Prostate gland (tissue), 2 donors: ENCODE data around the gene HAPSTR1. TPM values are rescaled to one million over a fixed set of nuclear protein-coding genes. Genes with fewer than 3 reads are reported as not detected.

Source experiments
- DNase-seq: peaks from one replicate; pipeline ENCODE4 v3.0.0-alpha.2; 2019; ENCODE audit warnings: low spot score
- H3K27ac ChIP-seq, 2 donors: fragments of 200-600 bp; sonication (generic); 2 replicates each; pipeline ENCODE4 v1.5.1; 2017 to 2019
- H3K27me3 ChIP-seq: fragments of 200-600 bp; sonication (generic); replicated peaks from 2 replicates; pipeline ENCODE4 v1.5.1; 2019; ENCODE audit not compliant: insufficient read depth
- H3K36me3 ChIP-seq, 2 donors: fragments of 200-600 bp; sonication (generic); 1 replicate in 1 of 2; 2 replicates in 1 of 2; pipeline versions ENCODE4 v1.5.1 to v1.8.1; 2017 to 2019
- H3K4me1 ChIP-seq: fragments of 200-600 bp; sonication (generic); replicated peaks from 2 replicates; pipeline ENCODE4 v1.5.1; 2019
- H3K4me3 ChIP-seq, 2 donors: fragments of 200-600 bp; sonication (generic); 2 replicates each; pipeline ENCODE4 v1.5.1; 2017 to 2019
- H3K9me3 ChIP-seq: fragments of 200-600 bp; sonication (generic); 2 replicates; pipeline ENCODE4 v1.5.1; 2017
- POLR2A ChIP-seq: fragments of 450-650 bp; IDR thresholded peaks from one replicate; pipeline ENCODE4 v1.6.1; 2016; ENCODE audit warnings: antibody characterized with exemption, mild to moderate bottlenecking
- POLR2AphosphoS5 ChIP-seq: sonication (generic); formaldehyde crosslinking; IDR thresholded peaks from one replicate; pipeline ENCODE4 v1.6.1; 2017; ENCODE audit warnings: antibody characterized with exemption
- WGBS: methylation state at CpG from one replicate; pipeline ENCODE4 v1.1.5; 2018; 5-methylcytosine and 5-hydroxymethylcytosine counted together
- intact Hi-C: fragments of 100-400 bp; cut with DNase I; formaldehyde crosslinking; loops from one replicate; pipeline ENCODE4 v1.14.2; 2022
- total RNA-seq, 2 donors: library from RNA; depleted of rRNA; stranded (reverse); fragments of >200 nt; gene quantifications; one replicate each; pipeline ENCODE4 v1.1.0, GENCODE V29; 2016
- TF ChIP-seq, protein P1 (sequence below), 4 experiments: fragments of 200-600 bp in 2 of 4; fragments of 450-650 bp in 2 of 4; sonication (generic) in 2 of 4; IDR thresholded peaks; 1 replicate in 3 of 4; 2 replicates in 1 of 4; pipeline ENCODE4 v1.5.1; 2016 to 2019; ENCODE audit warnings: antibody characterized with exemption in 4 of 4, mild to moderate bottlenecking in 2 of 4, moderate library complexity in 2 of 4

The HAPSTR1 gene
- total RNA-seq, 2 donors from 2014 or later, result 45.5 to 68.6 TPM

DNA sequence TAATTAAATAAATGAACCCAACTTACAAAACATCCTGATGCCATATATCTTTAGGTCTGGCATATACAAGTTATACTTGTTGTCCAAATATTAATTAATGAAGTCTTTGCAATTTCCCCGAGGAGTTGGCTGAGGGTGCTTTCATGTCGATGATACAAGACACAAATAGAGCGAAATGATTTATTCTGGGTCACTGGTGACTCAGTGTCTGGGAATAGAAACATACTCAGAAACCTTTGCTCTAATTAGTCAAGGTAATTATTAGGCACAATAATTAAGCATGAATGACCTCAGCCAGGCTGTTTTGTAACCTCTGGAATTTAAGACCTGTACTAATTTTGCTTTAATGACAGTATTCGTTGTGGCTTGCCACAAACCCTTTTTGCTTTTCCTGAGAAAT, 37.0 kb upstream of the HAPSTR1 start:
- no peaks in the 10 kb centered on the region for H3K27me3 ChIP-seq

DNA sequence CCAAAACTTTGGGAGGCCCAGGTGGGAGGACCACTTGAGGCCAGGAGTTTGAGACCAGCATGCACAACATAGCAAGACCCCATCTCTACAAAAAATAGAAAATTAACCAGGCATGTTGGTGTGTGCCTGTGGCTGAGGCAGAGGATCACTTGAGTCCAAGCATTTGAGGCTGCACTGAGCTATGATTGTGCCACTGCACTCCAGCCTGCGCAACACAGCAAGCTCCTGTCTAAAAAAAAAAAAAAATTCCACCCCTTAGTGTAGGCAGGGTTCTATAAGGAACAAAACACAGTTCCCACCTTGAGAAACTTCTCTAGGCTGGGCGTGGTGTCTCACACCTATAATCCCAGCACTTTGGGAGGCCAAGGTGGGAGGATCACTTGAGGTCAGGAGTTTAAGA, 36.3 kb upstream of the HAPSTR1 start:
- TF ChIP-seq, protein P1, sequence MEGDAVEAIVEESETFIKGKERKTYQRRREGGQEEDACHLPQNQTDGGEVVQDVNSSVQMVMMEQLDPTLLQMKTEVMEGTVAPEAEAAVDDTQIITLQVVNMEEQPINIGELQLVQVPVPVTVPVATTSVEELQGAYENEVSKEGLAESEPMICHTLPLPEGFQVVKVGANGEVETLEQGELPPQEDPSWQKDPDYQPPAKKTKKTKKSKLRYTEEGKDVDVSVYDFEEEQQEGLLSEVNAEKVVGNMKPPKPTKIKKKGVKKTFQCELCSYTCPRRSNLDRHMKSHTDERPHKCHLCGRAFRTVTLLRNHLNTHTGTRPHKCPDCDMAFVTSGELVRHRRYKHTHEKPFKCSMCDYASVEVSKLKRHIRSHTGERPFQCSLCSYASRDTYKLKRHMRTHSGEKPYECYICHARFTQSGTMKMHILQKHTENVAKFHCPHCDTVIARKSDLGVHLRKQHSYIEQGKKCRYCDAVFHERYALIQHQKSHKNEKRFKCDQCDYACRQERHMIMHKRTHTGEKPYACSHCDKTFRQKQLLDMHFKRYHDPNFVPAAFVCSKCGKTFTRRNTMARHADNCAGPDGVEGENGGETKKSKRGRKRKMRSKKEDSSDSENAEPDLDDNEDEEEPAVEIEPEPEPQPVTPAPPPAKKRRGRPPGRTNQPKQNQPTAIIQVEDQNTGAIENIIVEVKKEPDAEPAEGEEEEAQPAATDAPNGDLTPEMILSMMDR (IDR thresholded peaks at IDR 0.05), result no peak
- TF ChIP-seq POLR2AphosphoS5 (no peak), POLR2A (no peak)
- no peak overlapping the region for H3K4me3 ChIP-seq
- intact Hi-C loops, result no loop called here

More for the DNA sequence above, 37.0 kb upstream of the HAPSTR1 start:
- Histone ChIP-seq H3K4me1 (no peaks in the 10 kb centered on the region), H3K36me3 (no peaks in the 10 kb centered on the region), H3K4me3 (no peak overlapping the region), H3K27ac (no peak overlapping the region), H3K9me3 (no peaks in the 10 kb centered on the region)
- DNase-seq, result no peak
- TF ChIP-seq, protein P1 (IDR thresholded peaks at IDR 0.05), result no peak
- TF ChIP-seq POLR2A (no peak), POLR2AphosphoS5 (no peak)
- intact Hi-C loops, result no loop called here
- WGBS, result 71% methylated on average over 4 of the region's 4 CpGs

DNA sequence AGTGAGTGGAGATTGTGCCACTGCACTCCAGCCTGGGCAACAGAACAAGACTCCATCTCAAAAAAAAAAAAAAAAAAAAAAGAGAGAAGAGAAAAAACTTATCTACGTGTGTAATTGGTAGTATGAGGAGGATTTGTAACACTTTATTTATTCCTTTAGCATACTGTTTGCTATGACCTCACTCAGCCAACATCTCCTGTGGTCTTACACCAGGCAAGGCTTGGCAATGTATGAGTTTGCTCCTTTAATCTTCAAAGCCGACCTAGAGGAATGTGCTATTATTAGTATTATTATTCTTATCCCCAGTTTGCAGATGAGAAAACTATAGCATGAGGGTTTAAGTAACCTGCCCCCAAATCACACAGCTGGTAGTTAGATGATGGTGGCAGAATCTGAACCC, 35.8 kb upstream of the HAPSTR1 start:
- no peaks in the 10 kb centered on the region for H3K4me1 ChIP-seq
- 66% methylated on average over 2 of the region's 2 CpGs for WGBS
- no peak for DNase-seq
- H3K9me3 ChIP-seq, result no peaks in the 10 kb centered on the region
- H3K36me3 ChIP-seq, result no peaks in the 10 kb centered on the region
- no peak overlapping the region for H3K4me3 ChIP-seq
- TF ChIP-seq POLR2A, result no peak
- TF ChIP-seq POLR2AphosphoS5, result no peak
- TF ChIP-seq, protein P1 (IDR thresholded peaks at IDR 0.05), result no peak
- H3K27me3 ChIP-seq, result no peaks in the 10 kb centered on the region
- no peak overlapping the region for H3K27ac ChIP-seq
- intact Hi-C loops, result no loop called here

More for the DNA sequence above, 36.3 kb upstream of the HAPSTR1 start:
- no peak for DNase-seq
- 90% methylated on average over 2 of the region's 2 CpGs for WGBS
- Histone ChIP-seq H3K4me1 (no peaks in the 10 kb centered on the region), H3K27me3 (no peaks in the 10 kb centered on the region), H3K36me3 (no peaks in the 10 kb centered on the region), H3K9me3 (no peaks in the 10 kb centered on the region), H3K27ac (no peak overlapping the region)

DNA sequence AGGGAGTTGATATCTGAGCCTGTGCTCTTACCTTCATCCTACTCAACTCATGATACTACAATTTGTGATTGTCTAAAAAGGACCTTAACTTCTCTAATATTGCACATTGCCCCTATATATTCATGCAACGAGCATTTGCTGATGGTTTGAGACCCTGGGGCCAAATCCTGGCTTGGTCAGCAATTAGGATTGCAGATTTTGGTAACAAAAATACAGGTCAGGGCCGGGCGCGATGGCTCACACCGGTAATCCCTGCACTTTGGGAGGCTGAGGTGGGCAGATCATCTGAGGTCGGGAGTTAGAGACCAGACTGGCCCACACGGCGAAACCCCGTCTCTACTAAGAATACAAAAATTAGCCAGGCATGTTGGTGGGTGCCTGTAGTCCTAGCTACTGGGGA, 35.4 kb upstream of the HAPSTR1 start:
- Histone ChIP-seq H3K36me3 (no peaks in the 10 kb centered on the region), H3K4me1 (no peaks in the 10 kb centered on the region), H3K27me3 (no peaks in the 10 kb centered on the region), H3K27ac (no peak overlapping the region), H3K9me3 (no peaks in the 10 kb centered on the region), H3K4me3 (no peak overlapping the region)
- 89% methylated on average over 9 of the region's 9 CpGs for WGBS
- DNase-seq, result no peak
- intact Hi-C loops, result no loop called here
- no peak for TF ChIP-seq POLR2AphosphoS5
- TF ChIP-seq, protein P1 (IDR thresholded peaks at IDR 0.05), result no peak
- no peak for TF ChIP-seq POLR2A

DNA sequence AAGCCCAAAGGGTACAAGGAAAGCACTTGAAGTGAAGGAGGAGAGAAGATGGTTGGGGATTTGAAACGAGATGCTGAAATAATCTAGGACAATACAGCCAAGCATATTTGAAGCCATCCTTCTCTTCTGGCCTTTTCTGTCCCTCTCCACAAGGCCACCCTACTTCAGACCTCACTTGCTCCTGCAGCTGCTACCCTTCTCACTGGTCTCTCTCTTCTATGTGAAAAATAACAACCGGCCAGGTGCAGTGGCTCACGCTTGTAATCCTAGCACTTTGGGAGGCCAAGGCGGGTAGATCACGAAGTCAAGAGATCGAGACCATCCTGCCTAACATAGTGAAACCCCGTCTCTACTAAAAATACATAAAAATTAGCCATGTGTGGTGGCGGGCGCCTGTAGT, 33.2 kb upstream of the HAPSTR1 start:
- no peaks in the 10 kb centered on the region for H3K4me1 ChIP-seq
- no peaks in the 10 kb centered on the region for H3K9me3 ChIP-seq
- 94% methylated on average over 9 of the region's 9 CpGs for WGBS
- H3K27me3 ChIP-seq, result no peaks in the 10 kb centered on the region
- DNase-seq, result no peak
- H3K27ac ChIP-seq, result no peak overlapping the region
- no peak overlapping the region for H3K4me3 ChIP-seq
- TF ChIP-seq, protein P1 (IDR thresholded peaks at IDR 0.05), result no peak
- no peak for TF ChIP-seq POLR2A
- TF ChIP-seq POLR2AphosphoS5, result no peak
- no peaks in the 10 kb centered on the region for H3K36me3 ChIP-seq
- intact Hi-C loops, result no loop called here
